HG02884 (cell line): ENCODE data around the gene PSMB4.
"Not testable (repeated sequence)": the region's sequence is repeated elsewhere in the genome, so short reads cannot be mapped to it uniquely, and the experiment has no call there.

Experiments
- ATAC-seq: cut with Tn5 transposase; IDR thresholded peaks from one replicate; pipeline ENCODE4 v1.9.1; 2021; ENCODE audit warnings: mild to moderate bottlenecking, moderate library complexity; ENCODE audit not compliant: unreplicated experiment

Gene PSMB4

GRCh38 chr1:151386002-151386401, 13.4 kb upstream of the PSMB4 start:
- ATAC-seq: no peak

- ATAC-seq: not testable (repeated sequence)
Observed at GRCh38 chr1:151390221-151391078, 8.9 kb upstream of the PSMB4 start.

DNA sequence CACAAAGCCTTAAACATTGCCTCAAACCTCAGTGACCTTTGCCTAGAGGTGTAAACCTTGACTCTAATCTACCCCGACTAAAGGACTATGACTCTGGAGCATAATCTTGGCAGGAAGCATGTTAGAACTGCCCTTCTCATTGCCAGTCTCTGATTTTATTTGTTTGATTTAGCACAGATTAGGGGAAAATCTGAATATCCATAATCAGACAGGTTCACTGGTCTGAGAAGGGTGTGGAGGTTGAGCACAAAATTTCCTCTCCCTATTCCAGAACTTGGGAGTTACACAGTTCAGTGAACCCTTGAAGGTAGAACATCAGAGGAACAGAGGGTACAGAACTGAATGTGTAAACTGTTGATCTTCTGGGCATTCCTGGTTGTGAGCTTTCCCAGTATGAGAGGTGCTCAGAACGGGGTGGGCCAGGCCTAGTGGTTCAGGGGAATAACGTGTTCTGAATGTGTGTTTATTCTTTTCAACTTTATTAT, 8.3 kb upstream of the PSMB4 start:
- ATAC-seq: no peak

DNA sequence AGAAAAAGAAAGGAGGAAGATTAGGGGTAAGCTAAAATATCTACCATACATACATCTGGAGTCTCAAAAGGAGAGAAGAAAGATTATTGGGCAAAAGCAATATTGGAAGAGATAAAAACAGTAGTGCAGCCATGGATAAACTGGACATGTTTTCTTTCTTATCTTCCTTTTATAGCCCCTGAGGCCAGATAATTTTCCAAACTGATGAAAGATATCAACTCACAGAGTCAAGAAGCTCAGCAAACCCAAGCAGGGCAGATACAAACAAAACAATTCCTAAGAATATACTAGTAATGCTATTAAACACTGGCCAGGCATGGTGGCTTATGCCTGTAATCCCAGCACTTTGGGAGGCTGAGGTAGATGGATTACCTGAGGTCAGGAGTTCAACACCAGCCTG, 5.8 kb upstream of the PSMB4 start:
- no peak for ATAC-seq

DNA sequence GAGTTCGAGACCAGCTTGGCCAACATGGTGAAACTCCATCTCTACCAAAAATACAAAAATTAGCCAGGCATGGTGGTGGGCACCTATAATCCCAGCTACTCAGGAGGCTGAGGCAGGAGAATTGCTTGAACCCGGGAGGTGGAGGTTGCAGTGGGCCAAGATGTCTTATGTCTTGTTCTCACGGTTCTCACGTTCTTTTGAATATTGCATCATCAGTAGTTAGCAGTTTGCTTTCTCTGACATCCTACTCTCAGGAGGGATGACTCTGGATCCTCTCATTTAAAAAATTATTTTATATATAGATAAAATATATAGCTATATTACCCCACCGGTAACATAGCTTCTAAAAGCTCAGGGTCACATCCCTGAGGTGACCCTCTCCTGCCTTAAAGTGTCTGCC, 3.1 kb upstream of the PSMB4 start:
- ATAC-seq: not testable (repeated sequence)

DNA sequence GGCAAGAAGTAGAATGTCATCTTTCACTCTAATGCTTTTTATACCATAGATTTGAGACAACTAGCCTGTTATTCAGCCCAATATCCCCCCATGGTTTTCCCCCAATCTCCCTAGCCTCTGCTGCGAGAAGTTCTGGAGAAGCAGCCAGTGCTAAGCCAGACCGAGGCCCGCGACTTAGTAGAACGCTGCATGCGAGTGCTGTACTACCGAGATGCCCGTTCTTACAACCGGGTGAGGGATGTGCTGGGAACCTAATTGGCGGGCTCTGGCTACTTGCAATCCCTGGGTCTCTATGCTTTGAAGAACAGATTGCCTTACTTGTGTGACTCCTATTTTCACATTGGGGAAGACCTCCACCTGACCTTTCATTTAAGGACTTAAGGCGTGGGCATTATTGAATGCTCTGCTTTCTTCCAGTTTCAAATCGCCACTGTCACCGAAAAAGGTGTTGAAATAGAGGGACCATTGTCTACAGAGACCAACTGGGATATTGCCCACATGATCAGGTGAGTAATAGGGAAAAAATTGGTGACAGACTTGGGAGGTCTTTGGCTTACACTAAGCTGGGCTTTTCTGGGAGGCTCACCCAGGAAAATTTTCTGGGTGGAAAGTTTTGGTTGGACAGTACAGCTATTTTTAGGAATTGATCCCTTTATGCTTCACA, 1.9 kb downstream of the PSMB4 start:
- no peak for ATAC-seq

DNA sequence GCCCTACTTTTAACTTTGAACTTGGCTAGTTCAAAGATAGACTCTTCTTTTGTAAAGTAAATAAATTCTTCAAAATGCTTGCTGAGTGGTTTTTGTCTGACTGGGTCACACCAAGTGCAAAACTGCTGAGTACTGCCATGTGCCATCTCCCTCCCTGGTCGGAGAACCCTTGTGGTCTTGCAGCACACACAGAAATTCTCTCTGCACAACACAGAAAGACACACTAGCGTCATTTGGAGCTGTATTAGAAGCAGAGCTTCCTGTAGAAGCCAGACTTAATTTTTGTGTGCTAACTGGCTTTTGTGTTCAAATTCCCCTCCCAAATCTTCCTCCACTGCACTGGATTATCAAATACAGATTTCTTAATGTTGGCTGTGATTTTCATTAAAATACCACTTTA, 2.5 kb downstream of the PSMB4 start:
- ATAC-seq: no peak

DNA sequence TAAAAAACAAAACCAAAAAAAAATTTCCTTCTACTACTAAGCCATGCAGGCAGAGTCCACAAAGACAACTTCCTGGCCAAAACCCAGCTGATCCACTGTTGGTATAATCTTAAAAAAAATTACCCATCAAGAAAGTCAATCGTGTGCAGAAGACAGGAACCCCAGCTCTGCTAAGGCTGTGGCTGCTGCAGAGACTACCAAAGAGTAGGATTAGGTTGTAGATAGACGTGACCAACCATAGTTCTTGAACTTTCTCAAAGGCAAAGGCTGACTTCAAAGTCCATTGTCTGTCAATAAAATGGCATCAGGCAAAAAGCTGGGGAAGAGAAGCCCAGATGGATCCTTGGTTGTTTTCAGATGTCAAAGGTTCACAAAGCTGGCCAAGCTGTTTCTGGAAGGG, 3.4 kb downstream of the PSMB4 start:
- no peak for ATAC-seq

- ATAC-seq: no peak
Observed at GRCh38 chr1:151403612-151404011, 4.2 kb downstream of the PSMB4 start.

DNA sequence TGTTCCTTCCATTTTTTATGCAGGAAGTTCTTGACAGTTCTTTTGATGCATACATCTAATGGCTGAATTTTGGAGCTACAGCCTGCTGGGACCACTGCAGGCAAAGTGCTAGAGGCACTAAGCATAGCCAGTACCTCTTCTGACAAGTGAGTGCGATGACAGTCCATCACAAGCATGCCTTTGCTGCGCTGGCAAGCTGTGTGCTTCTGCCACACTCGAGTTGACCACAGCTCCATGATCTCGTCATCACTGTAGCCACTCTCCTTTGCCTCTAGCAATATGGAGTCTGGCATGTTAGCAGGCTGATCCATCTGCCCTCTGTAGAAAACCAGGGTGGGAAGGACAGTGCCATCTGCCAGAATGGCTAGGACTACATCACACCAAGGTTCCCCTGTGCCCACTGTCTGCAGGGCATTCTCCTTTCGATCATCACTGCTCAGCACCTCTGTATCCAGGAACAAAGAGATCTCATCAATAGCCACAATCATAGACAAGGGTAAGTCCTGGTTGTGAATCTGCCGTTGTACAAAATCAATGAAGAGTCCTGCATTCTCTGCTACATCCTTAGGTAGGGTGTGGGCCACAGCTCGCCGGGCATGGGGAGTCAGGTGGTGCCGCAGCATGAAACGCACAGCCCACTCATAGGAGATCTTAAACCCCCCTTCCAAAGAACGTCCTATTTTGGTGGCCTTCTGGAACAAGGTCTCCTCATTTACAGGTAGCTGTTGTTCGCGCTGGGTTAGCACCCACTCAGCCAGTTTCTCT, 6.0 kb downstream of the PSMB4 start:
- ATAC-seq: no peak

GRCh38 chr1:151406176-151406575, 6.8 kb downstream of the PSMB4 start:
- no peak for ATAC-seq

- no peak for ATAC-seq
Observed at GRCh38 chr1:151407304-151407703, 7.9 kb downstream of the PSMB4 start.

- no peak for ATAC-seq
Observed at GRCh38 chr1:151408891-151409290, 9.5 kb downstream of the PSMB4 start.

GRCh38 chr1:151411884-151412283, 12.5 kb downstream of the PSMB4 start:
- ATAC-seq: no peak

DNA sequence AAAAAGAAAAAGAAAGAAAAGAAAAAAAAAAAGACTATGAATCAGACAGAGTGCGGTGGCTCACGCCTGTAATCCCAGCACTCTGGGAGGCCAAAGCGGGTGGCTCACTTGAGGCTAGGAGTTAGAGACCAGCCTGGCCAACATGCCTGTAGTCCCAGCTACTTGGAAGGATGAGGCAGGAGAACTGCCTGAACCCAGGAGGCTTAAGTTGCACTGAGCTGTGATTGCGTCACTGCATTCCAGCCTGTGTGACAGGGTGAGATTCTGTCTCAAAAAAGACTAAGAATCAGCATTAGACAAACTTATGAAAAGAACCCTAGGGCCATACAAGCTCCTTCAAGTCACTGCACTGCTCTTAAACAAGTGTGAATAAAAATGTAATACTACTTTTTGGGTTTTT, 16.9 kb downstream of the PSMB4 start:
- ATAC-seq: no peak

GRCh38 chr1:151418081-151418480, 18.7 kb downstream of the PSMB4 start:
- no peak for ATAC-seq

DNA sequence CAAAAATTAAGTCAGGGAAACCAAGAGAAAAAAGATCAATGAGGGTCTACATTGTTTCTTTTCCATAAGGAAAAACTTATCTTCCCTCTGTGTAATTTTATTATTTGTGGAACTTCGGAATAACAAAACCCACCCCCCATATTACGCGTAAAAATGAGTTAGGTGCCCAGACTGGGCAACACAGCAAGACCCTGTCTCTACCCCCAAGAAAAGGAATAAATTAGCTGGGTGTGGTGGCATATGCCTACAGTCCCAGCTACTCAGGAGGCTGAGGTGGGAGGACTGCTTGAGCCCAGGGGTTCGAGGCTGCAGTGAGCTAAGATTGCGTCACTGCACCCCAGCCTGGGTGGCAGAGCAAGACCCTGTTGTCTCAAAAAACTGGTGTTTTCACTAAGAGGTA, 20.4 kb downstream of the PSMB4 start:
- ATAC-seq: no peak

GRCh38 chr1:151425103-151425502, 25.7 kb downstream of the PSMB4 start:
- ATAC-seq: no peak

DNA sequence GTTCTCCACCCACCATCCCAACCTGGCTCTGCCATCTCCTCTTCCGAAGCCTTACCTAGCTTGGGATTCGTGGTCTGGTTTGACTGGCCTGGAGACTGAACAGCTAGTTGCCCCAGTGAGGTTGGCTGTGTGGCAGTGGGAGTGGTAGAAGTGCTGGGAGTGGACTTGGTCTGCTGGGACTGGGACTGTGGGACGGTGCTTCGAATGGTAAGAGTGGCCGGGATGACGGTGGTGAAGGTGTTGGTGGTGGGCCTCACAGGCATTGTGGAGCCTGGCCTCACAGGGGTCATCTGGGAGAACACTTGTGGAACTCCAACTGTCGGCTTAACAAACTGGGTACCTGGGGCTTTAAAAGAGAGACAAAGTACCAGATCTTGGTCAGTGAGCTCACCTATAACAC, 28.7 kb downstream of the PSMB4 start:
- no peak for ATAC-seq

- ATAC-seq: not testable (repeated sequence)
Observed at GRCh38 chr1:151433827-151434226, 34.5 kb downstream of the PSMB4 start.

DNA sequence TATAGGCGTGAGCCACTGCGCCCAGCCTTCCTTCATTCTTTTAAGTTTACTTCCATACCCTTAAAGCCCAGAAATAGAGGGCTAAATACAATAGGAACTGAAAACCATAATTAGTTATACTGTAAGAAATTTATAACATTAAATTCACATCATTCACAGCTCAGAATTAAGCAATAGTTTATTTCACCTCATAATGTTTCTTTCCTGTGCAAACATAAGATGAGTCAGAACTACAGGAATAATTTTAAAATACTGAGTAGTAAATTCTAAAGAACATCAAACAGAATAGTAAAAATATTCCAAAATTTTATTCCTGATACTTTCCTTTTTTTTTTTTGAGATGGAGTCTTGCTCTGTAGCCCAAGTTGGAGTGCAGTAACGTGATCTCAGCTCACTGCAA, 35.8 kb downstream of the PSMB4 start:
- ATAC-seq: no peak

DNA sequence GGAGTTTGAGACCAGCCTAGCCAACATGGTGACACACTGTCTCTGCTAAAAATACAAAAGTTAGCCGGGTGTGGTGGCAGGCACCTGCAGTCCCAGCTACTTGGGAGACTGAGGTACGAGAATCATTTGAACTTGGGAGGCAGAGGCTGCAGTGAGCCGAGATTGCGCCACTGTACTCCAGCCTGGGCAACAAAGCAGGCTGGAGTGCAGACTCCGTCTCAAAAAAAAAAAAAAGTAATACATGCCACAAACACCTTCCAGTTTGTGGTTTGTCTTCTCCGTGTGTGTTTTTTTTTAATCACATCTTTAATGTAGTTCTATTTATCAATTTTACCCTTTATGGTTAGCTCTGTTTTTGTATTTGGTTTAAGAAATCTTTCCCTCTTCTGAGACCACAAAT, 37.6 kb downstream of the PSMB4 start:
- ATAC-seq: no peak
